ENCODE results near the gene MYADM. TPM values are rescaled to one million over a fixed set of nuclear protein-coding genes. Genes with fewer than 3 reads are reported as not detected.

MYADM gene
- polyA plus RNA-seq, 1 of the 3 experiments (the other 2 are of a cell fraction): 38.7 TPM

- Histone ChIP-seq H4K20me1 (ENCODE audit: insufficient read depth) (peaks cover 22% of the 10 kb centered on the region), H3F3A (replicated peaks; ENCODE audit: insufficient read depth) (peaks cover 7% of the 10 kb centered on the region), H3K4me3 (ENCODE audit: low read depth in 2 of 2, low read length in 1 of 2) (peak overlapping the region; percentile 82 to 98), H3K4me1 (ENCODE audit: control insufficient read depth in 1 of 2, insufficient read depth in 2 of 2, low read depth in 1 of 2, low read length in 1 of 2) (peaks cover 0 to 20% of the 10 kb centered on the region in 2 experiments; a peak in 1 of 4 replicates), H3K79me2 (ENCODE audit: insufficient read depth) (peaks cover 16% of the 10 kb centered on the region), H3K27me3 (ENCODE audit: insufficient read depth) (peaks cover 13% of the 10 kb centered on the region), H3K9me3 (no peaks in the 10 kb centered on the region), H3K4me2 (peak overlapping the region; percentile 91), H3K27ac (ENCODE audit: low read depth in 2 of 2, low read length in 1 of 2) (peak overlapping the region; percentile 15 to 62; a peak in 2 of 4 replicates), H3K9ac (peak overlapping the region; percentile 67), H2AFZ (ENCODE audit: low read depth) (peak overlapping the region; percentile 72; the same call in 1 of the 2 replicates), H3K36me3 (replicated peaks in 1 of 2; ENCODE audit: control insufficient read depth in 1 of 2, insufficient read depth in 2 of 2, low read length in 1 of 2) (peaks cover 0 to 3% of the 10 kb centered on the region in 2 experiments), H3K9me2 (no peaks in the 10 kb centered on the region)
- DNase-seq: no peak
- ChIA-PET CTCF (interaction anchor here (0.6 kb wide), 1 partner anchor 117 kb away, joined by 3 read pairs; no protein-coding TSS in a partner anchor), POLR2A (no interaction called here)
- WGBS (ENCODE audit: low lambda C conversion rate): 5% methylated on average over 24 of the region's 47 CpGs
- TF ChIP-seq GATA2 (CRISPR knock-in tag; IDR thresholded peaks at IDR 0.05) (no peak), USF2 (IDR thresholded peaks at IDR 0.05; ENCODE audit: borderline replicate concordance, low read depth, low read length) (no peak), ZBTB33 (IDR thresholded peaks at IDR 0.05; ENCODE audit: borderline replicate concordance, low read depth) (no peak), JUND (IDR thresholded peaks at IDR 0.05) (no peak), RXRA (IDR thresholded peaks at IDR 0.05; ENCODE audit: borderline replicate concordance, low read depth) (no peak)
These were observed 41.9 kb downstream of the MYADM start for GRCh38 chr19:53909471-53910169.

GRCh38 chr19:53910170-53910518, 42.5 kb downstream of the MYADM start:
- TF ChIP-seq NRF1 (IDR thresholded peaks at IDR 0.05; ENCODE audit: low read depth, low read length) (no peak), FOXJ3 (CRISPR knock-in tag; IDR thresholded peaks at IDR 0.05) (no peak), RXRA (IDR thresholded peaks at IDR 0.05; ENCODE audit: borderline replicate concordance, low read depth) (no peak), FOXM1 (IDR thresholded peaks at IDR 0.05; ENCODE audit: low read depth) (no peak)
- peak overlapping the region; percentile 67 for H3K9ac ChIP-seq
- ChIA-PET POLR2A (no interaction called here), CTCF (interaction anchor here (0.6 to 2.8 kb wide), 3 partner anchors 38 to 116 kb away, joined by 3 to 12 read pairs (median 7); no protein-coding TSS in a partner anchor)
- H3K9me2 ChIP-seq: no peaks in the 10 kb centered on the region
- H3K27me3 ChIP-seq (ENCODE audit: insufficient read depth): peaks cover 8% of the 10 kb centered on the region
- DNase-seq: peak; percentile 78
- no peaks in the 10 kb centered on the region for H3K9me3 ChIP-seq
- peak overlapping the region; percentile 91 for H3K4me2 ChIP-seq
- H3F3A ChIP-seq (replicated peaks; ENCODE audit: insufficient read depth): peaks cover 7% of the 10 kb centered on the region
- peaks cover 0 to 4% of the 10 kb centered on the region in 2 experiments for H3K36me3 ChIP-seq (replicated peaks in 1 of 2; ENCODE audit: control insufficient read depth in 1 of 2, insufficient read depth in 2 of 2, low read length in 1 of 2)
- H3K4me3 ChIP-seq (ENCODE audit: low read depth in 2 of 2, low read length in 1 of 2): peak overlapping the region; percentile 82 to 98
- H2AFZ ChIP-seq (ENCODE audit: low read depth): no peak overlapping the region
- peaks cover 16% of the 10 kb centered on the region for H3K79me2 ChIP-seq (ENCODE audit: insufficient read depth)
- peaks cover 0 to 20% of the 10 kb centered on the region in 2 experiments; a peak in 1 of 4 replicates for H3K4me1 ChIP-seq (ENCODE audit: control insufficient read depth in 1 of 2, insufficient read depth in 2 of 2, low read depth in 1 of 2, low read length in 1 of 2)
- 9% methylated on average over 9 of the region's 13 CpGs for WGBS (ENCODE audit: low lambda C conversion rate)
- peak overlapping the region in 1 of 2 experiments; percentile 15; a peak in 2 of 4 replicates for H3K27ac ChIP-seq (ENCODE audit: low read depth in 2 of 2, low read length in 1 of 2)
- H4K20me1 ChIP-seq (ENCODE audit: insufficient read depth): peaks cover 22% of the 10 kb centered on the region

Data from SK-N-SH (cell line).